Lower leg skin (tissue), 3 donors: Measurements from ENCODE around the gene FAM228B.
A peak's percentile ranks its signal among the peaks of the same experiment; 100 is the strongest.

Experiments used
- CTCF ChIP-seq, 3 donors: fragments of 450-650 bp; IDR thresholded peaks; one replicate each; pipeline ENCODE4 v1.5.1; 2016; ENCODE audit warnings: antibody characterized with exemption in 3 of 3, mild to moderate bottlenecking in 3 of 3, moderate library complexity in 2 of 3
- POLR2A ChIP-seq, 2 donors: fragments of 450-650 bp; IDR thresholded peaks; one replicate each; pipeline ENCODE4 v1.6.1; 2016 to 2017; ENCODE audit warnings: antibody characterized with exemption in 2 of 2, mild to moderate bottlenecking in 1 of 2, moderate library complexity in 1 of 2

GRCh38 chr2:24084386-24085199 is 38.7 kb upstream of the FAM228B start, which contains the start of gene TP53I3:
- peak in 2 of 3 donors; percentile 4 to 75 for TF ChIP-seq CTCF (IDR thresholded peaks at IDR 0.05)
- no peak for TF ChIP-seq POLR2A (IDR thresholded peaks at IDR 0.05)
